GM18858 (cell line): ENCODE measurements around the gene OR10V1.
"Not testable (repeated sequence)": the region's sequence is repeated elsewhere in the genome, so short reads cannot be mapped to it uniquely, and the experiment has no call there.

Experiments used
- ATAC-seq: cut with Tn5 transposase; IDR thresholded peaks from one replicate; pipeline ENCODE4 v1.9.1; 2021; ENCODE audit not compliant: unreplicated experiment

OR10V1 gene

GRCh38 chr11:59710136-59710847 lies 3.4 kb downstream of the OR10V1 start:
- ATAC-seq = no peak

GRCh38 chr11:59708537-59708936 lies 5.1 kb downstream of the OR10V1 start:
- ATAC-seq = no peak

DNA sequence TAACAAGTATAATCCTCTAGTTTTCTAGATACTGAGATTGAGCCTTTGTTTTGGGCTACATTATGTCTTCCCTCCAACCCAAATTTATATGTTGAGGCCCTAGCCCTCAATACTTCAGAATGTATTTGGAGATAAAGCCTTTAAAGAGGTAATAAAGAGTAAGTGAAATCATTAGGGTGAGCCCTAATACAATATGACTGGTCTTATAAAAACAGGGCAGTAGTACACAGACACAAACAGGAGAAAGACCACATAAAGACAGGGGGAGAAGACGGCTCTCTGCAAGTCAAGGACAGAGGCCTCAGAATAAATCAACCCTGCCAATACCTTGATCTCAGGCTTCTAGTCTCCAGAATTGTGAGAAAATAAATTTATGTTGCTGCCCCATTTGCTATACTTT lies 6.3 kb downstream of the OR10V1 start:
- no peak for ATAC-seq

DNA sequence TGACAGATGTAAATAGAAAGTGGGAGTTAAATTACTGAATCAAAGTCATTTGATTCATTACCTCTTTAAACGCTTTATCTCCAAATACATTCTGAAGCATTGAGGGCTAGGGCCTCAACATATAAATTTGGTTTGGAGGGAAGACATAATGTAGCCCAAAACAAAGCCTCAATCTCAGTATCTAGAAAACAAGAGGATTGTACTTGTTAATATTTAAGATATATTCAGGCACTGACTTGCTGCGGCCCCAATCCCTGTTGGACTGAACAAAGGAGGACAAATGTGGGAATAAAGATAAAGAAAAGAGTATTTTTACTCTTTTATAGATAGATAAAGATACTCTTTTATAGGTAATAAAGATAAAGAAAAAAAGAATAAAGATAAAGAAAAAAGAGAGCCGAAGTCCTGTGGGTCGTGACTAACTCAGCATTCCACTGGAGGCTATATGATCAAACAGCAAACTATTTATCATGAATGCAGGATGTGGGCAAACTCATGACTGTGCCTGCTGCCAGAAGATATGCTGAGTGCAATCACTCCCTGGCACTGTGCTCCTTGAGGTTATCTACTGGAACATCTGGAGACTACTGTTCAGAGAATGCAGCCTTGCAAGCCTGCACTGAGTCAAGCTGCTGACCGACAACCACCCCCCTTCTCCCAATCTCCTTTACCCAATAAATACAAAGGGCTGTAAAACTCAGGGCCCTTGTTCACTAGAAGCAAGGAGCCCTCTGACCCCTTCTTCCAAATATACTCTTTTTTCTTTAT lies 6.9 kb downstream of the OR10V1 start:
- ATAC-seq = no peak

- ATAC-seq = no peak
These were observed 8.4 kb downstream of the OR10V1 start for GRCh38 chr11:59705294-59705693.

DNA sequence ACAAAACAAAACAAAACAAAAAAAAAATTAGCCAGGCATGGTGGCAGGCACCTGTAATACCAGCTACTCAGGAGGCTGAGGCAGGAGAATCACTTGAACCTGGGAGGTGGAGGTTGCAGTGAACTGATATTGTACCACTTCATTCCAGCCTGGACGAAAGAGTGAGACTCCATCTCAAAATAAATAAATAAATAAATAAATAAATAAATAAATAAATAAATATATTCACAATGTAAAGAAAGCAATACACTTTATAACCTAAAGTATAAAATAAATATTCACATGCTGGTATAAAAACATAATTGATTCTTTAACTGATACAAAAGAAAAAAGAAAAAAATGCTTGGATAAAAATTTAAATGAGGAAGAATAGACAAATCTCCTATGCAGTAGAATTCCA lies 10.1 kb downstream of the OR10V1 start:
- not testable (repeated sequence) for ATAC-seq

- ATAC-seq = not testable (repeated sequence)
These were observed 13.5 kb downstream of the OR10V1 start for GRCh38 chr11:59700157-59700556.

DNA sequence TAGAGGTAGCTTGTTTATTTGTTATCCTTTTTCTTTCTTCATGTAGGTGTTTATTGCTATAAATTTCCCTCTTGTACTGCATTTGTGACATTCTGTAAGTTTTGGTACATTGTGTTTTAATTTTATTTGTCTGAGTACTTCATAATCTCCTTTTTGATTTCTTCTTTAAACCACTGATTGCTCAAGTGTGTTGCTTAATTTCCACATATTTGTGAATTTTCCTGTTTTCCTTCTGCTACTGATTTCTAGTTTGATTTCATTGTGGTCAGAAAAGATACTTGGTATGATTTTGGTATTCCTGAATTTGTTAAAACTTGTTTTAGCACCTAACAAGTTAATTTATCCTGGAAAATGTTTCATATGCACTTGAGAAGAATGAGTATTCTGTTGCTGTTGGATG lies 15.1 kb downstream of the OR10V1 start:
- ATAC-seq = no peak

GRCh38 chr11:59692915-59693314 lies 20.7 kb downstream of the OR10V1 start:
- no peak for ATAC-seq

DNA sequence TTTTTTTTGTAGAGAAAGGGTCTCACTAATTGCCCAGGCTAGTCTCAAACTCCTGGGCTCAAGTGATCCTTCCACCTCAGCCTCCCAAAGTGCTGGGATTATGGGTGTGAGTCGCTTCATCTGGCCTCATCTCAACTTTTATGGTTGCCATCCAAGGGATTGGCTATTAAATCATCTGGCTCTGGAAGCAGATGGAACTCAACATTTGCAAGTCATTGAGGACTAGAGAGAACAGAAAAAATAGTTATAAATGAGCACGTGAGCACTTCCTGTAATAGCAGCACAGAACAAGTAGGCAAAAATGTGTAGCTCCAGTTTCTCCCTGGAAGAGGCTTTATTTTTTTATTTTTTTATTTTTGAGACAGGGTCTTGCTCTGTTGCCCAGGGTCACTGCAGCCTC lies 22.5 kb downstream of the OR10V1 start:
- no peak for ATAC-seq

DNA sequence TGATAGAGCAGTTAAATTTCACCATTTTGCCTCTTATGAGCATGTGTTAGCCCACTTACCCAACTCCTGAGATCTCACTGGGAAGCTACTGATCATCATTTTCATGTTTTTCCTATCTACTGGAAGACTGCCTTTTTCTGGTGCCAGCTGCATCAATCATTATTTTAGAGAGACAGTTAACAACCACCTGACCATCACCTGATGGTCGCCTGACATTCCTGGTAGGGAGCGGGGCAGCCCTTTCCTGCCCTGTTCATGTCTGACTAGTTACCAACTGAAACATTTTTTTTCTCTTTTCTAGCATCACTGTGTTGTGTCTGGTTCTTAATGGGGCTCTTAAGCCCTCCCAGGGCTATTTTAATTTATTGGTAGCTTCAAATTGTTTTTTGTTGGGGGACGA lies 24.6 kb downstream of the OR10V1 start:
- no peak for ATAC-seq

DNA sequence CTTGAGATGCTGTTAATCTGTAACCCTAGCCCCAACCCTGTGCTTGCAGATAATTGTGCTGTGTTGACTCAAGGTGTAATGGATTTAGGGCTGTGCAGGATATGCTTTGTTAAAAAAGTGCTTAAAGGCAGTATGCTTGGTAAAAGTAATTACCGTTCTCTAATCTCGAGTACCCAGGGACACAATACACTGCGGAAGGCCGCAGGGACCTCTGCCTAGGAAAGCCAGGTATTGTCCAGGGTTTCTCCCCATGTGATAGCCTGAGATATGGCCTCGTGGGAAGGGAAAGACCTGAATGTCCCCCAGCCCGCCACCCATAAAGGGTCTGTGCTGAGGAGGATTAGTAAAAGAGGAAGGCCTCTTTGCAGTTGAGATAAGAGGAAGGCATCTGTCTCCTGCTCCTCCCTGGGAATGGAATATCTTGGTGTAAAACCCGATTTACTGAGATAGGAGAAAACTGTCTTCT lies 32.4 kb downstream of the OR10V1 start:
- ATAC-seq = not testable (repeated sequence)

DNA sequence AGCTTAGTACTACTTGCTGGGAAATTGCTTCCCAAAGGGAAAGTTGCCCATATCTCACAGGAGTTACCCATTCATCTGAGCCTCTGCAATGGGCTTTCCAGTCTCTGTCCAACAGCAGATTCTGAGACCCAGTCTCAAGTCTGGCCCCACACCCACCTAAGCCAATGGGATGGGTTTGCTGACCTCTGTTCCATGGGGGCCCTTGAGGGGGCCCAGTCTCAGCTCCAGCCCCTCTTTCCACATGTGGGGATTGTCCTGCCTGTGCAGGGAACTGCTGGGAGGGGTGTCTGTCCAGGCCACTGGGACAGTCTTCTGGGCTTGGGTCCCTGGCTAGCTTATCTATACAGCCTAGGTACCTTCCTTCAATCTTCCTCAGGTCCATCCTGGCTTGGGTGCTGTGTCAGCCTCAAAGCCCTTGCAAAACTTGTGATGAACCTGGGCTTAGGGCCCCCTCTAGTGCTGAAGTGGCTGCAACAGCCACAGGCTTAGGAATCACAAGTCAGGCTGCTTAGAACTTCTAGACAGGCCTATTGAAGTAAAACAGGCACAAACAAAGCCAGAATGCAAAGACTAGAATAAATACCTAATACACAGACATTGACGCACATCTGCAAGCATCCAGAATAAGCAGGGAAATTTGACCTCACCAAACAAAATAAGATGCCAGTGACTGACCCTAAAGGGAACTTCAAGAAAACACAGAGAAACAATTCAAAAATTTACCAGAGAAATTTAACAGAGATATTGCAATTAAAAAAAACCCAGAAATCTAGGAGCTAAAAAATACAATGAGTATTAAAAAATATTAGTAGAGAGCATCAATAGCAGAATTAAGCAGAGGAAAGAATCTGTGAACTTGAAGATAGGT lies 33.1 kb downstream of the OR10V1 start:
- peak; percentile 91 for ATAC-seq

DNA sequence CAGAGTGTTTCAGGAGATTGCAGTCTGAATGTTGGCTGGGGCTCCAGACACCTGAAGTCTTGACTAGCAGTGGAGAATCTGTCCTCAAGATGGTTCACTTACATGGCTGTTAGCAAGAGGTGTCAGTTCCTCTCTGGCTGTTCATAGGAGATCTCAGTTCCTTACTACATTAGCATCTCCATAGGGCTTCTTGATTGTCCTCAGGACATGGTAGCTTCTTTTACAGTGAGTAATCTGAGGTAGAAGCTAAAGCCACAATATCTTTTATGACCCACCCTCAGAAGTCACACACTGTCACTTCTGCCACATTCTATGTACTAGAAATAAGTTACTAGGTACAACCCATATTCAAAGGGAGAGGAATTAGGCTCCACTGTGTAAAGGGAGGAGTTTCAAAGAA lies 34.3 kb downstream of the OR10V1 start:
- ATAC-seq = no peak

- no peak for ATAC-seq
These were observed 34.9 kb downstream of the OR10V1 start for GRCh38 chr11:59678813-59679165.

DNA sequence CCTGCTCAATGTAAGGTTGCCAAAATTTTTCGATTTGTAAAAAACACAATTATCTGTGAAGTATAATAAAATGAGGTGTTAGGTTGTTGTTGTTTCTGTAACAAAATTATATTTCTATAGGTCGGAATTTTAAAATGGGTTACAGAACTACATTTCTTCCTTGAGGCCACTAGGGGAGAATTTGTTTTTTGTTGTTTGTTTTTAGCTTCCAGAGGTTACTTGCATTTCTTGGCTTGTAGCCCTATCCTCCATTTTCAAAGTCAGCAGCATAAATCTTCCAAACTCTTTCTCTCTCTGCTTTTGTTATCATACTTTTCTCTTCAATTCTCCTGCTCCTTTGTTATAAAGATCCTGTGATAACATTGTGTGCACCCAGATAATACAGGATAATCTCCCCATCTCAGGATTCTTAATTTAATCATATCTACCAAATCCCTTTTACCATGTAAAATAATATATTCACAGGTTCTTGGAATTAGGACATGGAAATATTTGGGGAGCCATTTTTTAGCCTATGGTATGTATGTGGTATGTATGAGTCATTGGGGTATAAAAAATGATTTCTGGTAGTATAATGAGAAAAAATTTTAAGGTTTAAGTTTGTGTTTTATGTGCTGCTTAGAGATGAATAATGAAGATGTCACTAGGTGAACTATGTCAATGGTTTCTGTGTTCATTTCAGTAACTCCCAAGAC lies 35.4 kb downstream of the OR10V1 start:
- no peak for ATAC-seq

DNA sequence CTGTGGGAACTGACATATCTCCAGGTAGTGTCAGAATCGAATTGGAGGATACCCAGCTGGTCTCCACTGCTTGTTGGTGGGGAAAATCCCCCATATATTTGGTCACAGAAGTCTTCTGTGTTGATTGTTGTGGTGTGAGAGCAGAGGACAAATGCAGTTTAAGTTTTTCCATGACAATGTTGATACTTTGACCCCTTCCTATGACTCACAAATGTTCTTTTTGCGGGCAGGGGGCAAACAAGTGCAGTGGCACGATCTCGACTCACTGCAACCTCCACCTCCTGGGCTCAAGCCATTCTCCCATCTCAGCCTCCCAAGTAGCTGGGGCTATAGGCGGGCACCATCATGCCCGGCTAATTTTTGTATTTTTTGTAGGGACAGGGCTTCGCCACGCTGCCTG lies 37.4 kb downstream of the OR10V1 start:
- no peak for ATAC-seq

DNA sequence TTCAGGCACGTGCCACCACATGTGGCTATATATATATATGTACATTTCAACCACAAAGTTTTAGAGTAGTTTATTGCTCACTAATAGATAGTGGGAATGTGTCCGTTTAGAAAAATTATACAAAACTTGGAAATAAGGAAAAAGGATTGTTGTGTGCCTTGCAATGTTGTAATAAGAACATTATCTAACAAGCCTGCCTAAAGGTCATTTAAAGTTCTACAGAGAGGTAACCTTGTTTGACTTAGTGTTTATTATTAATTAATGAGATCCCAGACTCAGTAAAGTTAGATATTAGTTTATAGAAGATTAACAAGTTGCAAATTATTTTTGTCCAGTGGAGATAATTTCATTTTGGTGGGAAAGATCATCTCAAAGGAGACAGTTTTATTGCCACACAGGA lies 39.4 kb downstream of the OR10V1 start:
- ATAC-seq = no peak

GRCh38 chr11:59673291-59673690 lies 40.4 kb downstream of the OR10V1 start:
- no peak for ATAC-seq

- ATAC-seq = no peak
These were observed 42.2 kb downstream of the OR10V1 start for GRCh38 chr11:59671471-59671870.

DNA sequence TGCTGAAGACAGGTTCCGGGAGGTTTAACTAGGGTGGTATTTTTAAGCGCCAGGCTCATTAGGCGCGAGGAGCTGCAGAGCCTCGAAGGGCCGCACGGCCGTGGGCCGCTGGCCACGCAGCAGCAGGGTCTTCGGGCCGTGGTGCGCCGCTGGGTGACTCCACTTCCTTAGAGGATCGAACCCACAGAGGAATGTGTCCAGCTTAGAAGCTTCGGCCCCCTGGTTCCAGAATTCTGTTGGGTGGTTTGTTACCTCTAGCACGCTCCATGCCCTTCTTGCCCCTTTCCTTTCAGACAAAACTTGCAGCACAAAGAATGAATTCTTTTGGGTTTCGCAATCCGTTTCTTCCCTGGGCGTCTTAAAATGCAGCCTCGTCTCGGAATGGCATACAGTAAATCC lies 44.0 kb downstream of the OR10V1 start:
- ATAC-seq = no peak
